ENCODE data around the gene EYS.

EYS gene

DNA sequence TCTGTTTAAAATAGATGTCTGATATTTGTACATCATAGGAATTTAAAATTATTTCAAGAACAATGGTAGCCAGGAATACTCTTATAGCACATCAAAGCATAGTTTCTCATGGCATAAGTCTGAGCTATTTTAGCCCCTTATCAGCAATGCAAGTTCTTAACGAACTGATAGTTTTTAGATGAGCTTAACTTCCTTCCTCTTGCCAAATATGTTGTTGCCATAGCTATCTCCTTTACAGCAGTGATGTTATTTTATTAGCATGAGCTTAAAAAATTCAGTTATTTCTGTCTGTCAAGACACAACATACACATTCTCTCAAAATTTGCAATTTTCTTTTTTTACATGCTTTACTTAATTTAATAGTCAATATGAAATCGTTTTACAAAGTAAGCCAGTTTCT is 1204.2 kb downstream of the EYS start:
- H3K9ac ChIP-seq (ENCODE audit: low read length) = no peak overlapping the region
- no peaks in the 10 kb centered on the region for H3K79me2 ChIP-seq (ENCODE audit: low read length)
- no peaks in the 10 kb centered on the region for H3K4me1 ChIP-seq (ENCODE audit: low read length)
- TF ChIP-seq, protein P1, sequence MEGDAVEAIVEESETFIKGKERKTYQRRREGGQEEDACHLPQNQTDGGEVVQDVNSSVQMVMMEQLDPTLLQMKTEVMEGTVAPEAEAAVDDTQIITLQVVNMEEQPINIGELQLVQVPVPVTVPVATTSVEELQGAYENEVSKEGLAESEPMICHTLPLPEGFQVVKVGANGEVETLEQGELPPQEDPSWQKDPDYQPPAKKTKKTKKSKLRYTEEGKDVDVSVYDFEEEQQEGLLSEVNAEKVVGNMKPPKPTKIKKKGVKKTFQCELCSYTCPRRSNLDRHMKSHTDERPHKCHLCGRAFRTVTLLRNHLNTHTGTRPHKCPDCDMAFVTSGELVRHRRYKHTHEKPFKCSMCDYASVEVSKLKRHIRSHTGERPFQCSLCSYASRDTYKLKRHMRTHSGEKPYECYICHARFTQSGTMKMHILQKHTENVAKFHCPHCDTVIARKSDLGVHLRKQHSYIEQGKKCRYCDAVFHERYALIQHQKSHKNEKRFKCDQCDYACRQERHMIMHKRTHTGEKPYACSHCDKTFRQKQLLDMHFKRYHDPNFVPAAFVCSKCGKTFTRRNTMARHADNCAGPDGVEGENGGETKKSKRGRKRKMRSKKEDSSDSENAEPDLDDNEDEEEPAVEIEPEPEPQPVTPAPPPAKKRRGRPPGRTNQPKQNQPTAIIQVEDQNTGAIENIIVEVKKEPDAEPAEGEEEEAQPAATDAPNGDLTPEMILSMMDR (IDR thresholded peaks at IDR 0.05; ENCODE audit: low read length) = no peak
- TF ChIP-seq EZH2phosphoT487 (IDR thresholded peaks at IDR 0.05; ENCODE audit: low read length) = no peak
- TF ChIP-seq EZH2 (optimal IDR thresholded peaks at IDR 0.05; ENCODE audit: low read depth, low read length) = no peak
- H4K20me1 ChIP-seq (ENCODE audit: insufficient read depth, low read length) = no peaks in the 10 kb centered on the region
- no peaks in the 10 kb centered on the region for H3K9me3 ChIP-seq (replicated peaks; ENCODE audit: insufficient read depth, low read length)
- H3F3A ChIP-seq (ENCODE audit: insufficient read depth, low read length) = no peaks in the 10 kb centered on the region
- H3K36me3 ChIP-seq (replicated peaks; ENCODE audit: insufficient read depth, low read length) = no peaks in the 10 kb centered on the region
- no peak overlapping the region for H3K27ac ChIP-seq (ENCODE audit: low read length)
- no peak for DNase-seq
- no peak overlapping the region for H2AFZ ChIP-seq (ENCODE audit: low read length)
- no peak overlapping the region for H3K4me3 ChIP-seq (ENCODE audit: low read length)
- no peaks in the 10 kb centered on the region for H3K9me2 ChIP-seq (replicated peaks; ENCODE audit: insufficient read depth, low read length)
- H3K27me3 ChIP-seq (replicated peaks; ENCODE audit: insufficient read depth, low read length) = no peaks in the 10 kb centered on the region
- H3K4me2 ChIP-seq (ENCODE audit: low read depth, low read length) = no peak overlapping the region

- no peak overlapping the region for H3K4me3 ChIP-seq (ENCODE audit: low read length)
- H3K9ac ChIP-seq (ENCODE audit: low read length) = no peak overlapping the region
- no peak overlapping the region for H2AFZ ChIP-seq (ENCODE audit: low read length)
- no peaks in the 10 kb centered on the region for H3K4me1 ChIP-seq (ENCODE audit: low read length)
- TF ChIP-seq EZH2 (optimal IDR thresholded peaks at IDR 0.05; ENCODE audit: low read depth, low read length) (no peak), EZH2phosphoT487 (IDR thresholded peaks at IDR 0.05; ENCODE audit: low read length) (no peak)
- TF ChIP-seq, protein P1 (IDR thresholded peaks at IDR 0.05; ENCODE audit: low read length) = no peak
- H3K9me3 ChIP-seq (replicated peaks; ENCODE audit: insufficient read depth, low read length) = no peaks in the 10 kb centered on the region
- no peaks in the 10 kb centered on the region for H4K20me1 ChIP-seq (ENCODE audit: insufficient read depth, low read length)
- no peaks in the 10 kb centered on the region for H3K79me2 ChIP-seq (ENCODE audit: low read length)
- no peaks in the 10 kb centered on the region for H3F3A ChIP-seq (ENCODE audit: insufficient read depth, low read length)
- DNase-seq = no peak
- no peaks in the 10 kb centered on the region for H3K27me3 ChIP-seq (replicated peaks; ENCODE audit: insufficient read depth, low read length)
- no peak overlapping the region for H3K4me2 ChIP-seq (ENCODE audit: low read depth, low read length)
- no peak overlapping the region for H3K27ac ChIP-seq (ENCODE audit: low read length)
- H3K9me2 ChIP-seq (replicated peaks; ENCODE audit: insufficient read depth, low read length) = no peaks in the 10 kb centered on the region
- no peaks in the 10 kb centered on the region for H3K36me3 ChIP-seq (replicated peaks; ENCODE audit: insufficient read depth, low read length)
Observed at GRCh38 chr6:64497634-64498033, 1209.4 kb downstream of the EYS start.

- H3K9me2 ChIP-seq (replicated peaks; ENCODE audit: insufficient read depth, low read length) = no peaks in the 10 kb centered on the region
- no peak for DNase-seq
- no peak overlapping the region for H3K27ac ChIP-seq (ENCODE audit: low read length)
- TF ChIP-seq EZH2 (optimal IDR thresholded peaks at IDR 0.05; ENCODE audit: low read depth, low read length) = no peak
- TF ChIP-seq EZH2phosphoT487 (IDR thresholded peaks at IDR 0.05; ENCODE audit: low read length) = no peak
- TF ChIP-seq, protein P1 (IDR thresholded peaks at IDR 0.05; ENCODE audit: low read length) = no peak
- no peak overlapping the region for H2AFZ ChIP-seq (ENCODE audit: low read length)
- no peaks in the 10 kb centered on the region for H3K36me3 ChIP-seq (replicated peaks; ENCODE audit: insufficient read depth, low read length)
- H3K9me3 ChIP-seq (replicated peaks; ENCODE audit: insufficient read depth, low read length) = no peaks in the 10 kb centered on the region
- H3K4me1 ChIP-seq (ENCODE audit: low read length) = no peaks in the 10 kb centered on the region
- no peaks in the 10 kb centered on the region for H3F3A ChIP-seq (ENCODE audit: insufficient read depth, low read length)
- H3K4me2 ChIP-seq (ENCODE audit: low read depth, low read length) = no peak overlapping the region
- H4K20me1 ChIP-seq (ENCODE audit: insufficient read depth, low read length) = no peaks in the 10 kb centered on the region
- no peak overlapping the region for H3K4me3 ChIP-seq (ENCODE audit: low read length)
- H3K9ac ChIP-seq (ENCODE audit: low read length) = no peak overlapping the region
- no peaks in the 10 kb centered on the region for H3K27me3 ChIP-seq (replicated peaks; ENCODE audit: insufficient read depth, low read length)
- no peaks in the 10 kb centered on the region for H3K79me2 ChIP-seq (ENCODE audit: low read length)
Observed at GRCh38 chr6:64489763-64490162, 1217.3 kb downstream of the EYS start.

Data from MM.1S (cell line).